Esophagus muscularis mucosa (tissue), 3 donors: ENCODE results near the gene THSD4.

Source experiments
- POLR2AphosphoS5 ChIP-seq, 2 donors: sonication (generic); formaldehyde crosslinking; IDR thresholded peaks; one replicate each; pipeline ENCODE4 v1.6.1; 2017; ENCODE audit warnings: antibody characterized with exemption in 2 of 2
- TF ChIP-seq, protein P1 (sequence below), 3 experiments: fragments of 200-600 bp in 2 of 3; fragments of 450-650 bp in 1 of 3; sonication (generic) in 2 of 3; IDR thresholded peaks; one replicate each; pipeline ENCODE4 v1.5.1; 2017 to 2019; ENCODE audit warnings: antibody characterized with exemption in 3 of 3, mild to moderate bottlenecking in 2 of 3, moderate library complexity in 1 of 3

DNA sequence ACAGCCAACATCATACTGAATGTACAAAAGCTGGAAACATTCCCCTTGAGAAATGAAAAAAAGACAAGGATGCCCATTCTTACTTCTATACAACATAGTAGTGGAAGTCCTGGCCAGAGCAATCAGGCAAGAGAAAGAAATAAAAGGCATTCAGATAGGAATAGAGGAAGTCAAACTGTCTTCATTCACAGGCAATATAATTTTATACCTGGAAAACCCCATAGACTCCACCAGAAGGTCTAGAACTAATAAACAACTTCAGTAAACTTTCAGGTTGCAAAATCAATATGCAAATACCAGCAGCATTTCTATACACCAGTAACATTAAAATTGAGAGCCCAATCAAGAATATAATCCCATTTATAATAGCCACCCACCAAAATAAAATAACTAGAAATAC, 27.1 kb upstream of the THSD4 start:
- no peak for TF ChIP-seq POLR2AphosphoS5 (IDR thresholded peaks at IDR 0.05)
- TF ChIP-seq, protein P1, sequence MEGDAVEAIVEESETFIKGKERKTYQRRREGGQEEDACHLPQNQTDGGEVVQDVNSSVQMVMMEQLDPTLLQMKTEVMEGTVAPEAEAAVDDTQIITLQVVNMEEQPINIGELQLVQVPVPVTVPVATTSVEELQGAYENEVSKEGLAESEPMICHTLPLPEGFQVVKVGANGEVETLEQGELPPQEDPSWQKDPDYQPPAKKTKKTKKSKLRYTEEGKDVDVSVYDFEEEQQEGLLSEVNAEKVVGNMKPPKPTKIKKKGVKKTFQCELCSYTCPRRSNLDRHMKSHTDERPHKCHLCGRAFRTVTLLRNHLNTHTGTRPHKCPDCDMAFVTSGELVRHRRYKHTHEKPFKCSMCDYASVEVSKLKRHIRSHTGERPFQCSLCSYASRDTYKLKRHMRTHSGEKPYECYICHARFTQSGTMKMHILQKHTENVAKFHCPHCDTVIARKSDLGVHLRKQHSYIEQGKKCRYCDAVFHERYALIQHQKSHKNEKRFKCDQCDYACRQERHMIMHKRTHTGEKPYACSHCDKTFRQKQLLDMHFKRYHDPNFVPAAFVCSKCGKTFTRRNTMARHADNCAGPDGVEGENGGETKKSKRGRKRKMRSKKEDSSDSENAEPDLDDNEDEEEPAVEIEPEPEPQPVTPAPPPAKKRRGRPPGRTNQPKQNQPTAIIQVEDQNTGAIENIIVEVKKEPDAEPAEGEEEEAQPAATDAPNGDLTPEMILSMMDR (IDR thresholded peaks at IDR 0.05): no peak
